Measurements from ENCODE around the gene HTR3B.

GRCh38 chr11:113980785-113981184 is 76.2 kb downstream of the HTR3B start:
- TF ChIP-seq POLR2A (IDR thresholded peaks at IDR 0.05) (no peak), CTCF (IDR thresholded peaks at IDR 0.05) (no peak), POLR2AphosphoS5 (IDR thresholded peaks at IDR 0.05) (no peak), EP300 (IDR thresholded peaks at IDR 0.05) (no peak)
